HepG2 (cell line): Measurements from ENCODE around the gene GOLGB1. TPM values are rescaled to one million over a fixed set of nuclear protein-coding genes. Genes with fewer than 3 reads are reported as not detected.

Source experiments
- CAMTA2 ChIP-seq: sonication (generic); formaldehyde crosslinking; IDR thresholded peaks from 2 replicates; pipeline ENCODE4 v1.4.0; 2020; ENCODE audit warnings: mild to moderate bottlenecking, missing genetic modification reagents, borderline replicate concordance
- E2F1 ChIP-seq: sonication (generic); formaldehyde crosslinking; IDR thresholded peaks from 2 replicates; pipeline ENCODE4 v1.5.0; 2020; ENCODE audit warnings: missing genetic modification reagents
- EEA1 ChIP-seq: sonication (generic); formaldehyde crosslinking; IDR thresholded peaks from 2 replicates; pipeline ENCODE4 v1.5.1; 2020; ENCODE audit warnings: mild to moderate bottlenecking, missing genetic modification reagents, borderline replicate concordance
- ELF4 ChIP-seq: sonication (generic); formaldehyde crosslinking; IDR thresholded peaks from 2 replicates; pipeline ENCODE4 v1.5.0; 2020; ENCODE audit warnings: missing genetic modification reagents, mild to moderate bottlenecking, moderate library complexity, borderline replicate concordance
- GMEB1 ChIP-seq: sonication (generic); formaldehyde crosslinking; IDR thresholded peaks from 2 replicates; pipeline ENCODE4 v1.5.1; 2020; ENCODE audit warnings: missing genetic modification reagents, mild to moderate bottlenecking, borderline replicate concordance
- JARID2 ChIP-seq: sonication (generic); formaldehyde crosslinking; IDR thresholded peaks from 2 replicates; pipeline ENCODE4 v1.8.1; 2023; ENCODE audit warnings: missing genetic modification reagents, inconsistent platforms; ENCODE audit not compliant: insufficient replicate concordance
- KAT7 ChIP-seq: IDR thresholded peaks from 2 replicates; pipeline ENCODE4 v1.6.1; 2018; ENCODE audit warnings: borderline replicate concordance, missing compliant biosample characterization
- KMT2B ChIP-seq: IDR thresholded peaks from 2 replicates; pipeline ENCODE4 v1.6.1; 2016; ENCODE audit warnings: missing genetic modification reagents, missing compliant biosample characterization
- MED1 ChIP-seq: sonication (generic); formaldehyde crosslinking; IDR thresholded peaks from 2 replicates; pipeline ENCODE4 v1.4.0; 2020; ENCODE audit warnings: missing genetic modification reagents
- MXD1 ChIP-seq: sonication (generic); formaldehyde crosslinking; IDR thresholded peaks from 2 replicates; pipeline ENCODE4 v1.4.0; 2020; ENCODE audit warnings: mild to moderate bottlenecking, missing genetic modification reagents
- YEATS4 ChIP-seq: sonication (generic); formaldehyde crosslinking; IDR thresholded peaks from 2 replicates; pipeline ENCODE4 v1.4.0; 2020; ENCODE audit warnings: missing genetic modification reagents, borderline replicate concordance
- ZBED4 ChIP-seq: sonication (generic); formaldehyde crosslinking; IDR thresholded peaks from 2 replicates; pipeline ENCODE4 v1.4.0; 2020; ENCODE audit warnings: missing genetic modification reagents, borderline replicate concordance
- ZBTB46 ChIP-seq: sonication (generic); formaldehyde crosslinking; IDR thresholded peaks from 2 replicates; pipeline ENCODE4 v1.4.0; 2020; ENCODE audit warnings: mild to moderate bottlenecking, missing genetic modification reagents, borderline replicate concordance
- ZNF138 ChIP-seq: sonication (generic); formaldehyde crosslinking; IDR thresholded peaks from 2 replicates; pipeline ENCODE4 v1.5.0; 2020; ENCODE audit warnings: mild to moderate bottlenecking, low read depth, missing genetic modification reagents
- ZNF143 ChIP-seq: sonication (generic); formaldehyde crosslinking; IDR thresholded peaks from 2 replicates; pipeline ENCODE4 v1.4.0; 2020; ENCODE audit warnings: missing genetic modification reagents
- ZNF30 ChIP-seq: sonication (generic); formaldehyde crosslinking; IDR thresholded peaks from 2 replicates; pipeline ENCODE4 v1.5.0; 2020; ENCODE audit warnings: mild to moderate bottlenecking, missing genetic modification reagents
- ZNF326 ChIP-seq: sonication (generic); formaldehyde crosslinking; IDR thresholded peaks from 2 replicates; pipeline ENCODE4 v1.4.0; 2020; ENCODE audit warnings: missing genetic modification reagents, borderline replicate concordance
- ZNF329 ChIP-seq: sonication (generic); formaldehyde crosslinking; IDR thresholded peaks from 2 replicates; pipeline ENCODE4 v1.9.0; 2021; ENCODE audit warnings: low read depth, mild to moderate bottlenecking, missing genetic modification reagents
- ZNF737 ChIP-seq: sonication (generic); formaldehyde crosslinking; IDR thresholded peaks from 2 replicates; pipeline ENCODE4 v1.5.0; 2020; ENCODE audit warnings: missing genetic modification reagents, mild to moderate bottlenecking, borderline replicate concordance
- polyA plus RNA-seq, 8 experiments: library from polyadenylated mRNA; depleted of rRNA in 3 of 8; stranded (reverse) in 7 of 8; unstranded in 1 of 8; fragments of >200 nt; fragmentation: Illumina TruSeq in 4 of 8; extraction: Trizol in 4 of 8; gene quantifications; 2 replicates each; pipeline versions ENCODE4 v1.2.1 to v1.2.3, GENCODE V29; 2011 to 2016; ENCODE audit warnings: low read depth in 4 of 8, missing spikeins in 1 of 8, mixed read lengths in 1 of 8; ENCODE audit not compliant: insufficient read depth in 1 of 8
- total RNA-seq, 5 experiments: library from RNA; depleted of rRNA; stranded (reverse); fragments of >200 nt; fragmentation: Illumina TruSeq; extraction: Trizol; gene quantifications; 2 replicates each; pipeline ENCODE4 v1.2.3, GENCODE V29; 2016; ENCODE audit warnings: low read depth in 1 of 5

Gene GOLGB1
- total and polyA plus RNA-seq, 2 of the 13 experiments (the other 11 are each of a cell fraction or from before 2014, with no cell fraction given), result 13.1 to 39.5 TPM

- TF ChIP-seq KAT7 (CRISPR knock-in tag) (no peak; the same call in 1 of the 2 replicates), MED1 (peak; percentile 49), ZNF326 (CRISPR knock-in tag) (no peak), ZBTB46 (CRISPR knock-in tag) (no peak), ZNF30 (CRISPR knock-in tag) (0 out of 2 replicates have a peak, but pooled peaks have one; percentile 53), JARID2 (CRISPR knock-in tag) (peak; percentile 49), MXD1 (CRISPR knock-in tag) (peak; percentile 65; the same call in 1 of the 2 replicates), CAMTA2 (CRISPR knock-in tag) (no peak), YEATS4 (peak; percentile 61), ZBED4 (CRISPR knock-in tag) (peak; percentile 17; the same call in 1 of the 2 replicates), ZNF329 (no peak), ELF4 (CRISPR knock-in tag) (no peak), E2F1 (CRISPR knock-in tag) (no peak), GMEB1 (peak; percentile 36; the same call in 1 of the 2 replicates), ZNF143 (CRISPR knock-in tag) (peak; percentile 31; the same call in 1 of the 2 replicates), ZNF138 (CRISPR knock-in tag) (peak; percentile 72; the same call in 1 of the 2 replicates), KMT2B (peak; percentile 87), ZNF737 (CRISPR knock-in tag) (no peak), EEA1 (CRISPR knock-in tag) (no peak)
Observed at GRCh38 chr3:121749276-121750086, at the start of gene GOLGB1 (continued).
